Ovary (tissue), 3 donors: ENCODE data around the gene UST.

Experiments
- EP300 ChIP-seq: sonication (generic); formaldehyde crosslinking; IDR thresholded peaks from one replicate; pipeline ENCODE4 v1.6.1; 2017; ENCODE audit warnings: antibody characterized with exemption
- TF ChIP-seq, protein P1 (sequence below), 3 donors: fragments of 450-650 bp in 2 of 3; fragments of 200-600 bp in 1 of 3; IDR thresholded peaks; one replicate each; pipeline versions ENCODE4 v1.5.1 to v1.8.0; 2016 to 2022; ENCODE audit warnings: antibody characterized with exemption in 3 of 3, mild to moderate bottlenecking in 1 of 3
- donor health status: DM: no; HTN: no; CAD: no.

DNA sequence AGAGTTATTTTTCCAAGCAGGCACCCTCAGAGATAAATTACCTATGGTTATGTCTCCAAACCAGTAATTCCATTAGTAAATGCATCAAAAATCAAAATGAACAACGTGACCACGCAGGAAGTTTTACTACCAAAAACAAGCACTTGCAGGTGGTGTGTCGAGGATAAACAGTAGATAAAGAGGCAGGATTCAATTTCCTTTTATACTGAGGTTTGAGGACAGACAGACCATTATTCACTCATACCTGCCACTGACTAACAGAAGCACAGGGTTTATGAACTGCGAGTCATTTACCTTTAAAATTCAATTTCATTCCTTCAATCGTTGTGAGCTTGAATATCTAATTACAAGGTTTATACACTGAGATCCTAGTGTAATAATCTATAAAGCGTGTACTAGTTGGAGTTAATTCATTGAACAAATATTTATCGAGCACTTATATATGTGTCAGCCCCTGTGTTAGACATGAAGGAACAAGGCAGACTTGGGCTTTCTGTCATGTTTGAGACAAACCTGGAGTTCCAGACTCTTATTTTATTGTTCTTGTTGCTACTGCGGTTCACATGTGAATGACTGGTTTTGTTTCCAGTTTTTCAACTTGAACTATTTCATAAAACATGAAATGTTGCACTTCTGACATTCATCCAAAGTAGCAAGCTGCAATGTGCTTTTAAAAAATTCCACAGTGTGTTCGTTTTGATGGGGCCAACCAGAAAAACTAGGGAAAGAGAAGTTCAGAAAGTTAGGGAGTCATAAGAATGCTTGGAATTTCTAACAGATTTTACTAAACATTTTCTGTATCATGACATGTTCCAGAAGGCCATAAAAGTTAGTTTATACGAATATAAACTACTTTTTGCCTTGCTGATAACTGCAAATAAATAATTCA is 205.6 kb downstream of the UST start:
- TF ChIP-seq, protein P1, sequence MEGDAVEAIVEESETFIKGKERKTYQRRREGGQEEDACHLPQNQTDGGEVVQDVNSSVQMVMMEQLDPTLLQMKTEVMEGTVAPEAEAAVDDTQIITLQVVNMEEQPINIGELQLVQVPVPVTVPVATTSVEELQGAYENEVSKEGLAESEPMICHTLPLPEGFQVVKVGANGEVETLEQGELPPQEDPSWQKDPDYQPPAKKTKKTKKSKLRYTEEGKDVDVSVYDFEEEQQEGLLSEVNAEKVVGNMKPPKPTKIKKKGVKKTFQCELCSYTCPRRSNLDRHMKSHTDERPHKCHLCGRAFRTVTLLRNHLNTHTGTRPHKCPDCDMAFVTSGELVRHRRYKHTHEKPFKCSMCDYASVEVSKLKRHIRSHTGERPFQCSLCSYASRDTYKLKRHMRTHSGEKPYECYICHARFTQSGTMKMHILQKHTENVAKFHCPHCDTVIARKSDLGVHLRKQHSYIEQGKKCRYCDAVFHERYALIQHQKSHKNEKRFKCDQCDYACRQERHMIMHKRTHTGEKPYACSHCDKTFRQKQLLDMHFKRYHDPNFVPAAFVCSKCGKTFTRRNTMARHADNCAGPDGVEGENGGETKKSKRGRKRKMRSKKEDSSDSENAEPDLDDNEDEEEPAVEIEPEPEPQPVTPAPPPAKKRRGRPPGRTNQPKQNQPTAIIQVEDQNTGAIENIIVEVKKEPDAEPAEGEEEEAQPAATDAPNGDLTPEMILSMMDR (IDR thresholded peaks at IDR 0.05) = no peak
- no peak for TF ChIP-seq EP300
